Neural cell (in vitro differentiated cells): Measurements from ENCODE around the gene DSCAM. TPM values are rescaled to one million over a fixed set of nuclear protein-coding genes. Genes with fewer than 3 reads are reported as not detected.

Experiments used
- H2AFZ ChIP-seq: fragments of 200-600, 300-800 bp; sonication (generic), shearing (Covaris generic); 2 replicates; pipeline ENCODE4 v1.6.0; 2014; ENCODE audit warnings: low read depth, mild to moderate bottlenecking, antibody characterized with exemption, low read length, moderate library complexity
- H3F3A ChIP-seq: fragments of 200-600 bp; shearing (Covaris generic); 2 replicates; pipeline ENCODE4 v1.6.1; 2016; ENCODE audit warnings: mild to moderate bottlenecking, moderate library complexity, mixed read lengths, antibody characterized with exemption, low read length; ENCODE audit not compliant: insufficient read depth, poor library complexity, severe bottlenecking
- H3K27ac ChIP-seq: fragments of 200-600, 300-800 bp; sonication (generic), shearing (Covaris generic); 2 replicates; pipeline ENCODE4 v1.5.1; 2014; ENCODE audit warnings: mild to moderate bottlenecking, low read length, moderate library complexity
- H3K27me3 ChIP-seq: fragments of 300-800, 200-600 bp; sonication (generic), shearing (Covaris generic); 2 replicates; pipeline ENCODE4 v1.6.0; 2014; ENCODE audit warnings: mild to moderate bottlenecking, low read depth, low read length, moderate library complexity; ENCODE audit not compliant: insufficient read depth
- H3K36me3 ChIP-seq: fragments of 300-800, 200-600 bp; sonication (generic), shearing (Covaris generic); 2 replicates; pipeline ENCODE4 v1.5.1; 2014; ENCODE audit warnings: mild to moderate bottlenecking, antibody characterized with exemption, low read length, moderate library complexity; ENCODE audit not compliant: insufficient read depth
- H3K4me2 ChIP-seq: fragments of 300-800, 200-600 bp; sonication (generic), shearing (Covaris generic); 2 replicates; pipeline ENCODE4 v1.6.0; 2014; ENCODE audit warnings: mild to moderate bottlenecking, low read length
- H3K4me3 ChIP-seq: fragments of 300-800, 200-600 bp; sonication (generic), shearing (Covaris generic); 2 replicates; pipeline ENCODE4 v1.5.1; 2014; ENCODE audit warnings: mild to moderate bottlenecking, low read length, moderate library complexity
- H3K79me2 ChIP-seq: fragments of 200-600 bp; shearing (Covaris generic); replicated peaks from 2 replicates; pipeline ENCODE4 v1.6.0; 2014; ENCODE audit warnings: mild to moderate bottlenecking, low read length, moderate library complexity; ENCODE audit not compliant: insufficient read depth
- H3K9ac ChIP-seq: fragments of 300-800, 200-600 bp; sonication (generic), shearing (Covaris generic); 2 replicates; pipeline ENCODE4 v1.6.1; 2016; ENCODE audit warnings: mild to moderate bottlenecking, low read length, mixed read lengths
- H3K9me2 ChIP-seq: fragments of 200-600 bp; shearing (Covaris generic); 2 replicates; pipeline ENCODE4 v1.6.1; 2016; ENCODE audit warnings: mild to moderate bottlenecking, low read length, mixed read lengths; ENCODE audit not compliant: insufficient read depth
- H3K9me3 ChIP-seq: fragments of 200-600, 300-800 bp; sonication (generic), shearing (Covaris generic); 2 replicates; pipeline ENCODE4 v1.6.1; 2016; ENCODE audit warnings: mild to moderate bottlenecking, mixed run types, low read length, moderate library complexity, mixed read lengths
- H4K20me1 ChIP-seq: fragments of 200-600 bp; shearing (Covaris generic); 2 replicates; pipeline ENCODE4 v1.6.1; 2016; ENCODE audit warnings: mild to moderate bottlenecking, mixed run types; ENCODE audit not compliant: insufficient read depth
- EP300 ChIP-seq: fragments of 450-650 bp; conservative IDR thresholded peaks from 2 replicates; pipeline ENCODE4 v1.6.1; 2014; ENCODE audit warnings: antibody characterized with exemption, mild to moderate bottlenecking, moderate library complexity; ENCODE audit not compliant: poor library complexity, severe bottlenecking
- EZH2 ChIP-seq: fragments of 200-600, 300-800 bp; shearing (Covaris generic), sonication (generic); IDR thresholded peaks from 2 replicates; pipeline ENCODE4 v1.6.1; 2014; ENCODE audit warnings: antibody characterized with exemption, low read length, borderline replicate concordance, mild to moderate bottlenecking; ENCODE audit not compliant: insufficient read depth, poor library complexity, severe bottlenecking
- MXI1 ChIP-seq: fragments of 450-650 bp; conservative IDR thresholded peaks from 2 replicates; pipeline ENCODE4 v1.6.1; 2014; ENCODE audit warnings: antibody characterized with exemption, mild to moderate bottlenecking; ENCODE audit not compliant: poor library complexity, severe bottlenecking
- POLR2AphosphoS5 ChIP-seq: IDR thresholded peaks from 2 replicates; pipeline ENCODE4 v1.6.1; 2012
- RAD21 ChIP-seq: fragments of 450-650 bp; conservative IDR thresholded peaks from 2 replicates; pipeline ENCODE4 v1.6.1; 2014; ENCODE audit warnings: antibody characterized with exemption, mild to moderate bottlenecking, moderate library complexity
- SMC3 ChIP-seq: fragments of 450-650 bp; conservative IDR thresholded peaks from 2 replicates; pipeline ENCODE4 v1.6.1; 2014; ENCODE audit warnings: antibody characterized with exemption, mild to moderate bottlenecking, moderate library complexity; ENCODE audit not compliant: poor library complexity
- TAF1 ChIP-seq: IDR thresholded peaks from 2 replicates; pipeline ENCODE4 v1.6.1; 2012; ENCODE audit warnings: low read depth
- polyA plus RNA-seq: library from polyadenylated mRNA; depleted of rRNA; stranded (reverse); fragments of >200 nt; gene quantifications from 2 replicates; pipeline ENCODE4 v1.2.3, GENCODE V29; 2014
- TF ChIP-seq, protein P1 (sequence below): IDR thresholded peaks from 2 replicates; pipeline ENCODE4 v1.6.1; 2012; ENCODE audit warnings: borderline replicate concordance
- TF ChIP-seq, protein P2 (sequence below): fragments of 450-650 bp; IDR thresholded peaks from 2 replicates; pipeline ENCODE4 v1.5.1; 2014; ENCODE audit warnings: antibody characterized with exemption, mild to moderate bottlenecking, moderate library complexity; ENCODE audit not compliant: poor library complexity, severe bottlenecking

DSCAM gene
- polyA plus RNA-seq, 1 donor from 2014 or later = 5.3 TPM

DNA sequence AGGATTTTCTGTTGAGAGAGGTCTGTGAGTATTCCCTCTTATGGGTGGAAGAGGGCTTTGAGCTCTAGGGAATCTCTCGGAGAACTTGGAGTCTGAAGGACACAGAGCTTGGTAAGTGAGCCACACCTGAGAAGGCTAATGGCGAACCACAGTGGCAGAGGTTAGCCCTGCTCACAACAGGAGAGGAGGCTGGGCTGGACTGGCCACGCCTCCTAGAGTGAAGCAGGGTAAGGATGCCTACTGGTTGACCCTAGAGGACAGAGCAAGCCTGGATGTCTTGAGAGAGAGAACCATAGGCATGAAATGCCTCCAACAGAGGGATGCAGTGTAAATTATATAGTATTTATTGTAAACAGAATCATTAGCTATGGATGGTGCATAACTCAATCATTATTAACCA lies 747.1 kb downstream of the DSCAM start:
- Histone ChIP-seq H3K79me2 (no peaks in the 10 kb centered on the region), H3K27ac (no peak overlapping the region), H3F3A (no peaks in the 10 kb centered on the region), H3K36me3 (no peaks in the 10 kb centered on the region), H3K4me3 (no peak overlapping the region), H4K20me1 (no peaks in the 10 kb centered on the region), H3K4me2 (no peak overlapping the region), H3K27me3 (no peaks in the 10 kb centered on the region), H2AFZ (no peak overlapping the region), H3K9me3 (no peaks in the 10 kb centered on the region), H3K9ac (no peak overlapping the region), H3K9me2 (no peaks in the 10 kb centered on the region)
- TF ChIP-seq EZH2 (no peak), RAD21 (no peak), SMC3 (no peak), POLR2AphosphoS5 (no peak), EP300 (no peak), MXI1 (no peak), TAF1 (no peak)
- TF ChIP-seq, protein P1, sequence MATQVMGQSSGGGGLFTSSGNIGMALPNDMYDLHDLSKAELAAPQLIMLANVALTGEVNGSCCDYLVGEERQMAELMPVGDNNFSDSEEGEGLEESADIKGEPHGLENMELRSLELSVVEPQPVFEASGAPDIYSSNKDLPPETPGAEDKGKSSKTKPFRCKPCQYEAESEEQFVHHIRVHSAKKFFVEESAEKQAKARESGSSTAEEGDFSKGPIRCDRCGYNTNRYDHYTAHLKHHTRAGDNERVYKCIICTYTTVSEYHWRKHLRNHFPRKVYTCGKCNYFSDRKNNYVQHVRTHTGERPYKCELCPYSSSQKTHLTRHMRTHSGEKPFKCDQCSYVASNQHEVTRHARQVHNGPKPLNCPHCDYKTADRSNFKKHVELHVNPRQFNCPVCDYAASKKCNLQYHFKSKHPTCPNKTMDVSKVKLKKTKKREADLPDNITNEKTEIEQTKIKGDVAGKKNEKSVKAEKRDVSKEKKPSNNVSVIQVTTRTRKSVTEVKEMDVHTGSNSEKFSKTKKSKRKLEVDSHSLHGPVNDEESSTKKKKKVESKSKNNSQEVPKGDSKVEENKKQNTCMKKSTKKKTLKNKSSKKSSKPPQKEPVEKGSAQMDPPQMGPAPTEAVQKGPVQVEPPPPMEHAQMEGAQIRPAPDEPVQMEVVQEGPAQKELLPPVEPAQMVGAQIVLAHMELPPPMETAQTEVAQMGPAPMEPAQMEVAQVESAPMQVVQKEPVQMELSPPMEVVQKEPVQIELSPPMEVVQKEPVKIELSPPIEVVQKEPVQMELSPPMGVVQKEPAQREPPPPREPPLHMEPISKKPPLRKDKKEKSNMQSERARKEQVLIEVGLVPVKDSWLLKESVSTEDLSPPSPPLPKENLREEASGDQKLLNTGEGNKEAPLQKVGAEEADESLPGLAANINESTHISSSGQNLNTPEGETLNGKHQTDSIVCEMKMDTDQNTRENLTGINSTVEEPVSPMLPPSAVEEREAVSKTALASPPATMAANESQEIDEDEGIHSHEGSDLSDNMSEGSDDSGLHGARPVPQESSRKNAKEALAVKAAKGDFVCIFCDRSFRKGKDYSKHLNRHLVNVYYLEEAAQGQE = no peak
- TF ChIP-seq, protein P2, sequence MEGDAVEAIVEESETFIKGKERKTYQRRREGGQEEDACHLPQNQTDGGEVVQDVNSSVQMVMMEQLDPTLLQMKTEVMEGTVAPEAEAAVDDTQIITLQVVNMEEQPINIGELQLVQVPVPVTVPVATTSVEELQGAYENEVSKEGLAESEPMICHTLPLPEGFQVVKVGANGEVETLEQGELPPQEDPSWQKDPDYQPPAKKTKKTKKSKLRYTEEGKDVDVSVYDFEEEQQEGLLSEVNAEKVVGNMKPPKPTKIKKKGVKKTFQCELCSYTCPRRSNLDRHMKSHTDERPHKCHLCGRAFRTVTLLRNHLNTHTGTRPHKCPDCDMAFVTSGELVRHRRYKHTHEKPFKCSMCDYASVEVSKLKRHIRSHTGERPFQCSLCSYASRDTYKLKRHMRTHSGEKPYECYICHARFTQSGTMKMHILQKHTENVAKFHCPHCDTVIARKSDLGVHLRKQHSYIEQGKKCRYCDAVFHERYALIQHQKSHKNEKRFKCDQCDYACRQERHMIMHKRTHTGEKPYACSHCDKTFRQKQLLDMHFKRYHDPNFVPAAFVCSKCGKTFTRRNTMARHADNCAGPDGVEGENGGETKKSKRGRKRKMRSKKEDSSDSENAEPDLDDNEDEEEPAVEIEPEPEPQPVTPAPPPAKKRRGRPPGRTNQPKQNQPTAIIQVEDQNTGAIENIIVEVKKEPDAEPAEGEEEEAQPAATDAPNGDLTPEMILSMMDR = no peak

DNA sequence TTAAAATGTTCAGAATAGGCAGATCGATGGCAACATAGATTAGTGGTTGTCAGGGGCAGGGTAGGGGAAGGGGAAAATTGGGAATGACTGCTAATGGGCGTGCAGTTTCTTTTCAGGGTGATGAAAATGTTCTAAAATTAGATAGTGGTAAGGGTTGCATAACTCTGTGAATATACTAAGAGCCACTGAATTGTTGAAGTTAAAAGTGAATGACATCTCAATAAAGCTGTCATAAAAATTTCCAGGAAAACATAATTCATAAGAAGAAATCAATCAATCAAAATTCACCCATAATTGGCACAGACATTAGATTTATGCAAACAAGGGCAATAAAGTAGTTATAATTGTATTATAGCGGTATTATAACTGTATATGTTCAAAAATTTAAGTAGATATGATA lies 751.5 kb downstream of the DSCAM start:
- TF ChIP-seq, protein P1 = no peak
- no peak for TF ChIP-seq SMC3
- peak; percentile 22 for TF ChIP-seq POLR2AphosphoS5
- TF ChIP-seq EP300 = peak; percentile 77
- Histone ChIP-seq H3K9ac (no peak overlapping the region), H2AFZ (no peak overlapping the region), H3K9me2 (no peaks in the 10 kb centered on the region), H3K4me3 (no peak overlapping the region), H3K79me2 (no peaks in the 10 kb centered on the region), H3K27me3 (no peaks in the 10 kb centered on the region), H3K4me2 (no peak overlapping the region), H3K27ac (no peak overlapping the region), H3K36me3 (no peaks in the 10 kb centered on the region), H3K9me3 (no peaks in the 10 kb centered on the region), H3F3A (no peaks in the 10 kb centered on the region), H4K20me1 (no peaks in the 10 kb centered on the region)
